Hippocampal formation (tissue), 2 donors: ENCODE data around the gene A4GALT.
A peak's percentile ranks its signal among the peaks of the same experiment; 100 is the strongest.
"Not testable (repeated sequence)": the region's sequence is repeated elsewhere in the genome, so short reads cannot be mapped to it uniquely, and the experiment has no call there.

Experiments
- DNase-seq, 2 donors: peaks; one replicate each; lab custom pipeline; 2025; lab: John Stamatoyannopoulos, UW

Gene A4GALT

DNA sequence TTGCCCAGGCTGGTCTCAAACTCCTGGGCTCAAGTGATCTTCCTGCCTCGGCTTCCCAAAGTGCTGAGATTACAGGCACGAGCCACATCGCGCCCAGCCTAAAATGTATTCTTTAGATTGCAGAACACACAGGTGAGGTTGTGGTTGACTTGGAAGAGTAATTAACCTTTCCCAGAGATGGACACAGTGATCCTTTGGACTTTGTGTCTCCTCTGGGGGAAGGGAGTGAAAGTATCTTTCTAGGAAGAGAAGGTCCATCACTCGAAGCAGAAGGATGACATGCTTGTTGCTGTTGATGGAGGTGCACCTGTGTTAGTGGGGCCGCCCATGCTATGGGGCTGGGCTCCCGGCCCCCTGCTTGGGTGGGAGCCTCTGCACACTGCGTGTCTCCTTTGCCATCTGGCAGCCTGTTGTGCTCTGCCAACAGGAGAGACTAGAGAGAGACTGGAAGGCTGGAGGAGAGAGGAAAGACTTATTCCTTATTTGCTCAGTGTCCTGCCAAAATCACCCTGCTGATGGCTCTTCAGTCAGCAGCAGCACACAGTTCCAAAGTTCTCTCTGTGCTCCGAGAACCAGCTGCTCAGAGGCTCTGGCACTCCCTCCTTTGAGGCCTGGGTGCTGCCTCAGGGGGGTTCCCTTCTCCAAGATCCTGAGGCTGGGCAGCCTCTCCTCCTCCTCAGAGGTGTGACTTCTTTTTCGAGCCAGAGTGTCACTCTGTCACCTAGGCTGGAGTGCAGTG lies 38.4 kb downstream of the A4GALT start:
- no peak for DNase-seq

DNA sequence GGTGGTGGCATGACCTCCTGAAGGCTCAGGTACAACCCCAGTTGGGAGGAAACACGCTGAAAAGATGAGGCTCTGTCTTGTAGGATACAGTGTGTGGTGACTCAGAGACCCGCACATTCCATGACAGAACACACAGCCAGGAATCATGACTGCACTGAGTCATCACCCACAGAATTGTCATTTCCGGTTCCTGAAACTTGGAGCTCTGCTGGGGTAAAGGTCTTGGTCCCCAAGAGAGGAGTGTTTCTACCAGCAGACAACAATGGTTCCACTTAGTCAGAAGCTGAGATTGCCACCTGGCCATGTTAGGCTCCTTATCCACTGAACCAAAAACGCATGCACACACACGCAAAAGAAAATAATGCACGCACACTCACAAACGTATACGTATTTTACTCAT lies 40.0 kb downstream of the A4GALT start:
- no peak for DNase-seq

GRCh38 chr22:42679691-42680090 lies 41.0 kb downstream of the A4GALT start:
- no peak for DNase-seq

GRCh38 chr22:42678894-42679293 lies 41.8 kb downstream of the A4GALT start:
- no peak for DNase-seq

GRCh38 chr22:42677936-42678335 lies 42.7 kb downstream of the A4GALT start:
- not testable (repeated sequence) for DNase-seq

- DNase-seq: no peak
Observed at GRCh38 chr22:42676059-42676607, 44.5 kb downstream of the A4GALT start.

- no peak for DNase-seq
Observed at GRCh38 chr22:42673898-42674401, 46.7 kb downstream of the A4GALT start.

GRCh38 chr22:42673071-42673470 lies 47.6 kb downstream of the A4GALT start:
- DNase-seq: not testable (repeated sequence)

GRCh38 chr22:42670921-42671709 lies 49.6 kb downstream of the A4GALT start:
- no peak for DNase-seq

GRCh38 chr22:42670046-42670445 lies 50.6 kb downstream of the A4GALT start:
- no peak for DNase-seq

DNA sequence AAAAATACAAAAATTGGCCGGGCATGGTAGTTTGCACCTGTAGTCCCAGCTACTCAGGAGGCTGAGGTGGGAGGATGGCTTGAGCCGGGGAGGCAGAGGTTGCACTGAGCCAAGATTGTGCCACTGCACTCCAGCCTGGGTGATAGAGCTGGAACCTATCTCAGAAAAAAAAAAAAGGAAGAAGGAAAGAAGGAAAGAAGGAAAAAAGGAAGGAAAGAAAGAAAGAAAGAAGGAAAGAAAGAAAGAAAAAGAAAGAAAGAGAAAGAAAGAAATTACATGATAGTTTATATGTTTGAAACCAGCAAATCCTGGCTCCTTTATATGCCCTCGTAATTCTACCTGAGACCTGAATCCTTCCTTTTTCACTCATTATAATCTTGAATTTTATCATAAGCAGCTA lies 54.3 kb downstream of the A4GALT start:
- not testable (repeated sequence) for DNase-seq

- DNase-seq: no peak
Observed at GRCh38 chr22:42664976-42665831, 55.5 kb downstream of the A4GALT start.

GRCh38 chr22:42661985-42662831 lies 58.5 kb downstream of the A4GALT start:
- peak; percentile 35 to 57 for DNase-seq

- DNase-seq: no peak
Observed at GRCh38 chr22:42656578-42656977, 64.1 kb downstream of the A4GALT start.

- no peak for DNase-seq
Observed at GRCh38 chr22:42655693-42656092, 65.0 kb downstream of the A4GALT start.

DNA sequence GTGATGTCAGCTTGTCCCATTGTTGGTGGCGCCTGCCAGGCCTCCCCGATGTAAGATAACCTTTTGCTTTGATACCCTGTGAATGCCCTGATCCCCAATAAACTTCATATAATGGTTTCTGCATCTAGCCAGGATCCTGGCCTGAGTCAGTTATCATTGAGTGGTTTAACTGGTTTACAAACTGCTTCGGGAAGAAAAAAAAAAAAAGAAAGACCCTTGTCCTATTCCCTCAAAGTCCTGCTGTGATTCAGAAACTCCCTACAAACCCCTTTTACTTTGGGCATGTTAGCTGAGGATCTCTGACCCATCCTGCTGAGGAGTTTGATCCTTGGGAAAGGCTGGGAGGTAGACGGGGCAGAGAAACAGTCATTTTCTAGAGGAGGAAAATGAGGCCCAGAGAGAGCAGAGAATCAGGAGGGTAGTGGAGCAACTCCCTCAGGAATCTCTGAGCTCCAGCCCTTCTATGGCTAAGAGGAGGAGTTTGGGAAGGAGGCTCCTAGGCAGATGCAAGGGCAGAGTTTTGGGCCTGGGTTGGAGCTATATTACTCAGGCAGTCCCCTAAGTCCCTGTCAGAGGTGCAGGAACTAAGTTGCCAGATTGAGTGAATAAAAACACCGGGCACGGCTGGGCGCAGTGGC lies 66.1 kb downstream of the A4GALT start:
- no peak for DNase-seq

GRCh38 chr22:42653999-42654398 lies 66.7 kb downstream of the A4GALT start:
- no peak for DNase-seq

- DNase-seq: no peak
Observed at GRCh38 chr22:42651134-42651533, 69.5 kb downstream of the A4GALT start.

- peak; percentile 72 to 76 for DNase-seq
Observed at GRCh38 chr22:42649246-42650099, 71.2 kb downstream of the A4GALT start, which contains the start of gene CYB5R3. CYB5R3 (minus strand) TSS chr22:42649392; CDS start chr22:42649315, 77 bp downstream.
